ENCODE results near the gene CBX5.
"Not testable (repeated sequence)": the region's sequence is repeated elsewhere in the genome, so short reads cannot be mapped to it uniquely, and the experiment has no call there.

The CBX5 gene

DNA sequence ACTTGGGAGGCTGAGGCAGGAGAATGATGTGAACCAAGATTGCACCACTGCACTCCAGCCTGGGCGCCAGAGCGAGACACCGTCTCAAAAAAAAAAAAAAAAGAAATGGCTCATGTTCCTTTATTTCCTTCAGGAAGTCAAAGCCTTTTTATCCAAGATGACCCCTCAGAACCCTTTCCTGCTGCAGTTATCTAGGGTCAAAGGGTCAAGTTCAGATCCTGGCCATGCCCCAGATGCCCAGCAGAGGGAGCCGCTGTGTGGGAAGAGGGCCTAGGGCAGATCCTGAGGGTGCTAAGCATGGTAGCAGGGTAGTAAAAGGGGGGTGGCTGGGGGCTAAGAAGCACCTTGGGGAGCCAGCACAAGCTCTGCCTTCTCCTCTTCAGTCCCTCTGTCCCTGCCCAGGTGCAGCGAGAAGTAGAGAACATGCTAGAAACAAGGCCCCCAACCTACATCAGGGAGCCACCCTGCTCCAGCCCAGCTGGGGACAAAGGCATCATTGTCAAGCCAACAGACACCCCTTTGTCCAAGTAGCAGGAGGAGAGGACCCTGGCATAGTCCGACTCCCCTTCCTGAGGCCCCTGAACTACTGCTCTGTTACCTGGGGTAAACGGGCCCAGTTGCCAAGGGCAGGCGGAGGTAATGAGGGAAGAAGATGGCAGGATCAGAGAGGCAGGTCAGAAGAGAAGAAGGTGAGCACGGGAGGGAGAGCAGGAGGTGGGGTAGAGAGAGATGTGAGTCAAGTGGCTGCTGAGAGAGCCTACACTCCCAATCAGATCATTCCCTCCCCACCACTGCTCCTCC, 14.4 kb upstream of the CBX5 start:
- no peak for DNase-seq (ENCODE audit: low read depth in 2 of 2)

- no peak for DNase-seq (ENCODE audit: low read depth in 2 of 2)
Observed at GRCh38 chr12:54292931-54293241, 13.0 kb upstream of the CBX5 start.

DNA sequence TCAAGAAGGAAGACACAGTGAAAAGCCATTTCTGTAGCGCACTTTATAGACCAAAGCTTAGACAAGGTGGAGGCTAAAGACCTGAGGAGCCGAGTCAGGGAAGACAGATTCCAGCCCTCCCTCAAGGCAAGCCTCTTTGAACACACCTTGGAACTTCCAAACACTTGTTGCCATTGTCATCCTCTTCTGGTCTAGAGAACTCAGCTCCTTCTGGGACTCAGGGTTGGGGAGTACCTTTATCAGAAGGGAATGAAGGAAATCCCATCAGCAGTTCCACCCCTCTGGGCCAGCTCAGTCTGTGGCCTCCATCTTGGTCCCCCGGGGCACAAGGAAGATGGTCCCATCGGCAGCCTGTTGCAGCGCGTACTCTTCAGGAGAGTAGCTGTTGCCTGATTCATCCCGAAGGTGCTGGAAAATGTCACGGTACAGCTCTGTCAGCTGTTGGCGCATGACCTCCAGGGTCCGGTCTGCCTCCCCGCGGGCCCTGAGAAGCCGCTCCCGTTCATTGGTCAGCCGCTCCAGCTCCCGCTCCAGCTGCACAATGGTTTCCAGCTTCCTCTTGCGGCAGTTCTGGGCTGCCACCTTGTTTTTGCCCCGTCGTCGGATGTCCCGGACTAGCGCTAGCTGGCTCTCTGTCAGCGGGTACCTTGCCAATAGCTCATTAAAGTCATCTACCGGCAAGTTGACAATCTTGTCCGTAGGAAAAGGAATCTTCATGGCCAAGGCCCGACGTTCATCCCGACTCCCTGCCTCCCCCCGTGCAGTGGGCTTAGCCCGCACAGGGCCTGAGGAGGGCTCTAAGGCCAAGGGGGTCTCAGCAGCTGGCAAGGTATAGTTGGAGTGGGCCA, 12.4 kb upstream of the CBX5 start:
- no peak for DNase-seq (ENCODE audit: low read depth in 2 of 2)

DNA sequence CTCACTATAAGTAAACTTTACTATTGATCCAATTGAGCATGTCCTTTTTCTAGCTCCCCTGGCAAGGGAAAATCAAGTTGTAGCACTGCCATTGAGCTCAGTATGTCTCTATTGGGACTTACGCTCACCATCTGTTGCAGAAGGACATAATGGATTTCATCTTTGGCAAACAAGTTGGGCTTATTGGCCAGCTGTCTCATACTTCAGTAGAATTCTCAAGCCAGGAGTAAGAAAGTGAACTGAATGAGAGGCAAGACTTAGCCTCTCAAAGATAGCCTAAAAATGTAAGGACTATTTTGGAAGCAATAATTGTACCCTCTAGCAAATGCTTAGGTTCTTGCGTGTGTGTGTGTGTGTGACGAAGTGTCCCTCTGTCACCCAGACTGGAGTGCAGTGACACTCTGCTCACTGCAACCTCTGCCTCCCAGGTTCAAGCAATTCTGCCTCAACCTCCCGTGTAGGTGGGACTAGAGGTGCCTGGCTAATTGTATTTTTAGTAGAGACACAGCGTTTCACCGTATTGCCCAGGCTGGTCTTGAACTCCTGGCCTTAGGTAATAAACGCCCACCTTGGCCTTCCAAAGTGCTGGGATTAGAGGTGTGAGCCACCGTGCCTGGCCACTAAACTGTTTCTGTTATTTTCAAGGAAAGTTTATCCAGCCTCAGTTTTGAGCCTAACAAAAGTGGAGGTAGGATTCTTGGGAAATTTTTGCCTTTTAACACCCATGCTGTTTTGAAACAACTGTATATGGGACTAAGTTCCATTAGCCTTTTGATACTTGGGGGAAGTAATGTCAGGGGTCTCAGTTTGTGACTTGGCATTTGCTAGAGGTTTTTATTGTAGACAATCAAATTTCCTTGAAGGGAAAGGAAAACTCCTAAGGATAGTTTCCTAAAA, 7.6 kb upstream of the CBX5 start:
- no peak for DNase-seq (ENCODE audit: low read depth in 2 of 2)

GRCh38 chr12:54286042-54287030, 6.4 kb upstream of the CBX5 start:
- no peak for DNase-seq (ENCODE audit: low read depth in 2 of 2)

DNA sequence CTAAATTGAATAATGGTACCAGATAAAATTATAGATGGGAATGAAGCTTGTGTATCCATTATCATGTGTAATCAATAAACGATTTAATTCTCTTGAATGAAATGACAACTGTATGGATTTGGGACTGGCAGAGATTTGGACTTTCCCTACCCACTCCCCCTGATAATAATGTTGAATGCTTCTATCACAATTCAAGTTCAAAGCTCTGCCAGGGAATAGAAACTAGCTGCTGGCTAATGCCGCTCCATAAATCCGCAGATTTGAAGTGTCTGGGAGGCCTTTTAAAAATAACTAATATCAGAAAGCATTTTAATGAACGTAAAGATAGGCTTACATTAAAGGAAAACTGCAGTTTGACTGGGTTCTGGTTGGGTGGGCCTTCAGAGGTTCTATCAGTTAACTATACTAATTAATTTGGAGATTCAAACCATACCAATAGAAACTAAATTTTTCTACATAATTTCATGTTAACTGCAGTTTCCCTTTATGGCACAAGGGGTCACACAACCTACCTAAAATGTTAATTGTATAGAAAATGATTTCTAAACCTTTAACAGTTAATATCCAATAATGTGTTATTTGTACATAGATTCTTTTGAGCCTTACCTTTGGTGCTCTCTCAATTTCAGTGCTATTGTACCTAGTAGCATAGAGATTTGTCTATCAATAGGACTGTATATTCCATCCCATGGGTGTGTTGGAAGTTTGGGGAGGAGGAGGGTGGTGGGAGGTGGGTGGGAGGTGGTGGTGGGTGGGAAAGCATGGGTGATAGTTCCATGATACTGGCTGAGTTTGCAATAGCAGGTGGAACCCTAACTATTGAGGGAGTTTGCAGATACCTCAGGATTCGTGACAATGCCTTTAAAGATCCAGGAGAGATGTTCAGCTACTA, 5.5 kb upstream of the CBX5 start:
- no peak for DNase-seq (ENCODE audit: low read depth in 2 of 2)

- DNase-seq (ENCODE audit: low read depth in 2 of 2) = not testable (repeated sequence)
Observed at GRCh38 chr12:54284070-54284780, 4.3 kb upstream of the CBX5 start.

DNA sequence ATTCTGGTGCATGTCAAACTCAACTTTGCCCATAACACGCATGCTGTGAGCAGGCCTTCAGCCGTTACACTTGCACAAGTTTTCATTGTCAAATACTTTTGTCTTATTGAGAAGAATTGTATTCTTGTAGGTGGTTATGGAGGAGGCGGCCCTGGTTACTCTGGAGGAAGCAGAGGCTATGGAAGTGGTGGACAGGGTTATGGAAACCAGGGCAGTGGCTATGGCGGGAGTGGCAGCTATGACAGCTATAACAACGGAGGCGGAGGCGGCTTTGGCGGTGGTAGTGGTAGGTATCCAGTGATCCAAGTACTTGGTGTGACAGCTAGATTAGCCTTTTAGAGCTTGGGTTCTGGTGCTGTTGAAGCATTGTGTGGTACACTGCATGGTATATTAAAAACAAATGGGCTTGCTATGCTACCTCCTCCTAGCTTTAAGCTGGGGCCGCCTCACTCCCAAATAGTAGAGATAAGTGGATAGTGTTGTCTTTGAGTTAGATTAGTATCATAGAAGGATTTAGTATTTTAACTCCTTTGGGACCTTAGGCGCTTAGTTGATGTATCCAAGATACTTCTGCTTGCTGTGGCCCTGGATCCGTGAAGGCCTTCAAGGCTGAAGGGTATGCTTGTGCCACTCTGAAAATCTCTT, 3.1 kb upstream of the CBX5 start:
- no peak for DNase-seq (ENCODE audit: low read depth in 2 of 2)

DNA sequence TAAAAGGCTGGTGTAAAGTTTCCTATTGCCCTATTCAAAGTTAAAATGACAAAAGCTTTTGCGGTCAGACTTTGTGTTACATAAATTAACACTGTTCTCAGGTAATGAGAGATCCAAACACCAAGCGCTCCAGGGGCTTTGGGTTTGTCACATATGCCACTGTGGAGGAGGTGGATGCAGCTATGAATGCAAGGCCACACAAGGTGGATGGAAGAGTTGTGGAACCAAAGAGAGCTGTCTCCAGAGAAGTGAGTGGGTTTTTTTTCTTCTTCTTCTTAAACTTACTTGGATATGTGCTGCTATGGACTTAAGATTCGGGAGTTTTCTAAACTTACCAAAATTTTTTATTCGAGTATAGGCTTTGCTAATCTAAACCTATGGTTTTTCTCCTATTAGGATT, 1.8 kb upstream of the CBX5 start:
- not testable (repeated sequence) for DNase-seq (ENCODE audit: low read depth in 2 of 2)

DNA sequence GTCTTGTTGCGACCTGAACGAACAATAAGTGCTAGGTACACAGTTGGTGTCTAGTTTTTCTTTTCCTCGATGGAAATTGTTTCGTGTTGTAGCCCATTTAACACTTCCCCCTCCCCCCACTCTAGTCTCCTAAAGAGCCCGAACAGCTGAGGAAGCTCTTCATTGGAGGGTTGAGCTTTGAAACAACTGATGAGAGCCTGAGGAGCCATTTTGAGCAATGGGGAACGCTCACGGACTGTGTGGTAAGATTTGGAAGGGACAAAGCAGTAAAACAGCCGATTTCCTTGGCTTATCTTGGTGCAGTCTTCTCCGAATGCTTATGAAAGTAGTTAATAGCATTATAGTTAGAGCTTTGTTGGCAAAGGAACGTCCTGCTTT, 1.3 kb upstream of the CBX5 start:
- DNase-seq (ENCODE audit: low read depth in 2 of 2) = not testable (repeated sequence)

DNA sequence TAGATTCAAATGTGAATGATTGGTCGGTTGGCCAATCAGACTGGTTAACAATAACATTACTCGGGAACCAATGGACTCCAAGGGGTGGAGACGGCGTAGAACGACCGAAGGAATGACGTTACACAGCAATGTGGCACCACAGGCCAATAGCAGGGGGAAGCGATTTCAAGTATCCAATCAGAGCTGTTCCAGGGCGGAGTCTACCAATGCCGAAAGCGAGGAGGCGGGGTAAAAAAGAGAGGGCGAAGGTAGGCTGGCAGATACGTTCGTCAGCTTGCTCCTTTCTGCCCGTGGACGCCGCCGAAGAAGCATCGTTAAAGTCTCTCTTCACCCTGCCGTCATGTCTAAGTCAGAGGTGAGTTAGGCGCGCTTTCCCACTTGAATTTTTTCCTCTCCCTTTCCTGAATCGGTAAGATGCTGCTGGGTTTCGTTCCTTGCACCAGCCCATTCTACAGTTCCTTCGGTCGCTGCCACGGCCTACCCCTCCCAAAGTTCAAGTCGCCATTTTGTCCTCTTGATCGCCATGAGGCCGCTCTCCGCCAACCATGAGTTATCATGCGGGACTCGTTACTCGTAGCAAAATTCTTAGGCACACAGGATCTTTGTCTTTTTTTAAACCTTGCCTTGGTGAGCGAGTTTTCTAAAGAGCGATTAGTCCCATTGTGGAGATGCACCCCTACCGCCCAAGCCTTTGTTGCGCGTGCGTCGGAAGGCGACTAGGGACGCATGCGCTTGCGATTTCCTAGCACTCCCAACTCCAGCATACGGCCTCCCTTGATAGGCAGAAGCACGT, 742 bp upstream of the CBX5 start, which contains the start of gene HNRNPA1:
Gene HNRNPA1, plus strand, starts transcription at position 259 of the 793 bp plus-strand sequence. Its CDS starts 82 bp downstream, at position 341.
- peak; percentile 100 for DNase-seq (ENCODE audit: low read depth in 2 of 2)

GRCh38 chr12:54279227-54279631, 693 bp downstream of the CBX5 start:
- no peak for DNase-seq (ENCODE audit: low read depth in 2 of 2)

DNA sequence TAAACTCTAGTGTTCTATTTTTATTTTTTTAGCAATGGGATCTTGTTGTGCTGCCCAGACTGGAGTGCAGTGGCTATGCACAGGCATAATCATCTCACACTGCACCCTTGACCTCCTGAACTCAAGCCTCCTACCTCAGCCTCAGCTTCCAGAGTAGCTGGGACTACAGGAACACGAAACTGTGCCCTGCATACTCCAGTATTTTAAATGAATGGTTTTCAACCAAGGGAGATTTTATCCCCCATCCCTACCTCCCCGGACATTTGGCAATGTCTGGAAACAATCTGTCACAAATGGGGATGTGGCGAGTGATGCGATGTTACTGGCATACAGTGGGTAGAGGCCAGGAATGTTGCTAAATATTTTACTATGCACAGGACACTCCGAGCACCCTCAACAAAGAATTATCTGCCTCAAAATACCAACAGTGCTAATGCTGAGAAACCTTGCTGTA, 2.1 kb downstream of the CBX5 start:
- peak; percentile 42 to 50 for DNase-seq (ENCODE audit: low read depth in 2 of 2)

DNA sequence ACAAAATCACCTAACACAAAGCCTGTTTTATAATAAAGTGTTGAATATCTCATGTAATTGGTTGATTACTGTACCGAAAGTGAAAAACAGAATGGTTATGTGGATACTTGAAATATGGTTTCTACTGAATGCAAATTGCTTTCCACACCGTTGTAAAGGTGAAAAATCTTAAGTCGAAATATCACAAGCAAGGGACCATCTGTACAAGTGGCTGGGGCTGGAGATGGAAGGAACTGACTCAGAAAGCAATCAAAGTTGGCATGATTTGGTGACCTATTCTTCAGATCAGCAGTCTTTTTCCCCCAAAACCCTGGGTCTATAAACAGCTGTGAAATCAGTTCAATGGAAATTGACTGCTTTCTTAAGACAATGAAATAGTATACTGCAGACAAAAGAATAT, 3.6 kb downstream of the CBX5 start:
- DNase-seq (ENCODE audit: low read depth in 2 of 2) = no peak

DNA sequence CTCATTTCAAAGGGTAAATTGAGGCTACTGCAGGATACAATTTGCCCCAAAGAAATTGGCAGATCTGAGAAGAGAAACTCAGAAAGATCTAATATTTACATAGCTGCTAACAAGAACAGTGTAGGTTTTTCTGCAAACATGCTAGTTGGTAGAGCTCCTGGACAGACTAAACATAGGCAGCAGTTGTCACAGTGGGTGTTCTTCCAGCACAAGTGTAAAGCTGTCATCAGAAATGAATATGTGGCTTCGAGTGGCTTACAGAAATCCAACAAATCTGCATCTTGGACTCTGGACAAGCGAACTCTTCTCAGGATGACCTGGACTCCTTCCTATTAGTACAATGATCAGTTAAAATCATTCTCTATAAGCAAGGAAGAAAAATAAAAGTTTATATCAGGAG, 5.9 kb downstream of the CBX5 start:
- DNase-seq (ENCODE audit: low read depth in 2 of 2) = no peak

- DNase-seq (ENCODE audit: low read depth in 2 of 2) = no peak
Observed at GRCh38 chr12:54272214-54272613, 7.7 kb downstream of the CBX5 start.

DNA sequence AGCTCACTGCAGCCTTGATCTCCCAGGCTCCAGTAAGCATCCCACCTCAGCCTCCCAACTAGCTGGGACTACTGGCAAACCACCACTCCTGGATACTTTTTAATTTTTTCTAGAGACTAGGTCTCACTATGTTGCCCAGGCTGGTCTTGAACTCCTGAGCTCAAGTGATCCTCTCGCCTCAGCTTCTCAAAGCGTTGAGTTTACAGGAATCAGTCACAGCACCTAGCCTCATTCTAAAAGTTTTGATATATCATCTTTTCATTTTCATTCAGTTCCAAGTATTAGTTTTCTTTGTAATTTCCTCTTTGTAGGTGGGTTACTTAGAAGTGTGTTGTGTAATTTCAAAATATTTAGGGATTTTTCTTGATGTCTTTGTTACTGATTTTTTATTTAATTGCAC, 9.6 kb downstream of the CBX5 start:
- DNase-seq (ENCODE audit: low read depth in 2 of 2) = no peak

DNA sequence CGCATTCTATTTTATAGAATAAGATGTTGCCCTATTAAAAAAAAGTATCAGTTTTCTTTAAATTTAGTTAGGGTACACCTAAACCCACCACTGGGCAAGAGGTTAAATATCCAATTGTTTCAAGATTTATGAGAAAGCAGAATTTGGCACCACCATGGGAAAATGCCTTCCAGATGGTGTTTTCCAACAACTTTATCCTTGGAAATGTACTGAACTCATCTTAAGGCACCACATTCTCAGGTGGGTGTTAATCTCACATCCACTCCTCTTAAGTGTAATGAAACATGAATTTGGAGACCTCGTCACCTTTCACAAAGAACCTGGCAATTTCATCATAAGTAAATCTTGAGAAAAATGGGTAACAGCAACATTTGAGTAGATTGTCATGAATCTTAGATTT, 13.1 kb downstream of the CBX5 start:
- DNase-seq (ENCODE audit: low read depth in 2 of 2) = no peak

Data from fibroblast of skin of left quadriceps (primary cell).